ENCODE results near the gene TBC1D30. TPM values are rescaled to one million over a fixed set of nuclear protein-coding genes. Genes with fewer than 3 reads are reported as not detected.

Gene TBC1D30
- total and polyA plus RNA-seq, 9 of the 15 experiments (the other 6 are each of a cell fraction or from before 2014, with no cell fraction given) = 0.07 to 0.55 (median 0.20) TPM; not detected in 1

DNA sequence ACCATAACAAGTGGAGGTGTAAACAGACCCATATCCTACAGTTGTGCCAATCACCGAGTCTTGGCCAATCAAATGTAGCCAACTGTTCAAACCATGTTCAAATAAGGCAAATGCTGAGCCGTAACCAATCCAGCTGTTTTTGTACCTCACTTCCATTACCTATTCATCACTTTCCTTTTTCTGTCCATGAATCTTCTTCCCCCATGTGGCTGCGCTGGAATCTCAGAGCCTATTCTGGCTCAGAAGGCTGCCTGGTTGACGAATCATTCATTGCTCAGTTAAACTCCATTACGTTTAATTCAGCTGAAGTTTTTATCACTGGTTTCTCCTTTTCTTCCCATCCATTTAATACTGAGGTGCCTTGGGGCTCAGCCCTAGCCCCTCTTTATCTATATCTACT lies 71.1 kb downstream of the TBC1D30 start:
- Histone ChIP-seq H4K20me1 (replicated peaks; ENCODE audit: control insufficient read depth, insufficient read depth, low read length) (no peaks in the 10 kb centered on the region), H3K79me2 (ENCODE audit: control insufficient read depth, insufficient read depth, low read length) (no peaks in the 10 kb centered on the region), H3K27ac (ENCODE audit: extremely low read depth, low read depth, low read length) (no peak overlapping the region), H3K27me3 (ENCODE audit: control insufficient read depth in 2 of 2, insufficient read depth in 2 of 2, low read length in 2 of 2) (no peaks in the 10 kb centered on the region), H2AFZ (ENCODE audit: low read depth, low read length) (no peak overlapping the region), H3K9me3 (replicated peaks; ENCODE audit: control insufficient read depth, insufficient read depth, low read depth, low read length) (no peaks in the 10 kb centered on the region), H3K36me3 (ENCODE audit: control insufficient read depth, insufficient read depth, low read length) (no peaks in the 10 kb centered on the region), H3K4me2 (ENCODE audit: insufficient read depth, low read length) (no peak overlapping the region), H3K4me1 (replicated peaks in 1 of 2; ENCODE audit: control insufficient read depth in 2 of 2, insufficient read depth in 2 of 2, low read length in 2 of 2) (no peaks in the 10 kb centered on the region), H3K4me3 (no peak overlapping the region), H3K9me1 (ENCODE audit: control insufficient read depth, insufficient read depth, low read length) (no peaks in the 10 kb centered on the region), H3K9ac (ENCODE audit: insufficient read depth in 1 of 2, low read depth in 2 of 2, low read length in 2 of 2) (no peak overlapping the region)
- BruUV-seq (replicated peaks) = no TSS peak
- FAIRE-seq (no peak), ATAC-seq (no peak), DNase-seq (ENCODE audit: extremely low read depth in 1 of 4, low spot score in 3 of 4) (no peak)
- CTCF ChIA-PET (ENCODE audit: low intra/inter-chr PET ratio) = no interaction called here
- POLR2A ChIA-PET = no interaction called here
- TF ChIP-seq ZNF121 (CRISPR knock-in tag; conservative IDR thresholded peaks at IDR 0.05) = no peak
- no peak for TF ChIP-seq GTF2E2 (tag; IDR thresholded peaks at IDR 0.05)
- no peak for TF ChIP-seq BDP1 (IDR thresholded peaks at IDR 0.05; ENCODE audit: insufficient read depth, insufficient read length)
- TF ChIP-seq PRPF4 (IDR thresholded peaks at IDR 0.05; ENCODE audit: insufficient read depth, low read depth, low read length, poor library complexity, severe bottlenecking) = no peak
- in situ Hi-C loops (cut with MboI) (loop anchor here (10.0 to 25.0 kb wide), 3 partner anchors 1092 to 1517 kb away; no protein-coding TSS in a partner anchor), intact Hi-C loops (cut with micrococcal nuclease) (loop anchor here (10.0 kb wide), 1 partner anchor 1189 kb away; no protein-coding TSS in a partner anchor)
- WGBS (ENCODE audit: insufficient coverage, low coverage, missing lambda C conversion rate) = 1% methylated on average over 5 of the region's 5 CpGs

DNA sequence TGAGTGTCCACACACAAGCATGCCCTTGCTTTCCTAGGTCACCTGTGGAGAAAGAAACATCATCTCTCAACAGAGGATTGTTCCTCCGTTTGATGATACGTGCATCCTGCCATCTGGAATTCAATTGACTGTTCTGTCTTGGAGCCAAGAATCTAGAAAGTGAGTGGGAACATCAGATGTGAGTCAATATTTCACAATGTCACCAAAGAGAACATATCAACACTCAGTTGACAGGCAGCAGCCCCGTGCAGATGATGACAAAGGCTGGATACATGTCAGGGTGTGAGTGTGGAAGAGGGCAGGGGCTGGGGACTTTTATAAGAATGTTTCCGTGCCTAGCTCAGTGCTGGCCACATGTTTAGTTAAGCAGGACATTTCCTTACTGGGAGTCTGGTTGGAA lies 76.1 kb downstream of the TBC1D30 start:
- Histone ChIP-seq H3K4me2 (ENCODE audit: insufficient read depth, low read length) (no peak overlapping the region), H3K9ac (ENCODE audit: insufficient read depth in 1 of 2, low read depth in 2 of 2, low read length in 2 of 2) (no peak overlapping the region), H3K9me3 (replicated peaks; ENCODE audit: control insufficient read depth, insufficient read depth, low read depth, low read length) (no peaks in the 10 kb centered on the region), H3K9me1 (ENCODE audit: control insufficient read depth, insufficient read depth, low read length) (no peaks in the 10 kb centered on the region), H3K79me2 (ENCODE audit: control insufficient read depth, insufficient read depth, low read length) (no peaks in the 10 kb centered on the region), H3K4me1 (replicated peaks in 1 of 2; ENCODE audit: control insufficient read depth in 2 of 2, insufficient read depth in 2 of 2, low read length in 2 of 2) (no peaks in the 10 kb centered on the region), H3K27me3 (ENCODE audit: control insufficient read depth in 2 of 2, insufficient read depth in 2 of 2, low read length in 2 of 2) (peaks cover 0 to 5% of the 10 kb centered on the region in 2 experiments; a peak in 2 of 5 replicates), H2AFZ (ENCODE audit: low read depth, low read length) (no peak overlapping the region), H3K4me3 (no peak overlapping the region), H4K20me1 (replicated peaks; ENCODE audit: control insufficient read depth, insufficient read depth, low read length) (no peaks in the 10 kb centered on the region), H3K36me3 (ENCODE audit: control insufficient read depth, insufficient read depth, low read length) (no peaks in the 10 kb centered on the region), H3K27ac (ENCODE audit: extremely low read depth, low read depth, low read length) (no peak overlapping the region)
- BruUV-seq (replicated peaks) = no TSS peak
- ChIA-PET CTCF (ENCODE audit: low intra/inter-chr PET ratio) (no interaction called here), POLR2A (no interaction called here)
- DNase-seq (ENCODE audit: extremely low read depth in 1 of 4, low spot score in 3 of 4) = no peak
- no peak for FAIRE-seq
- WGBS (ENCODE audit: insufficient coverage, low coverage, missing lambda C conversion rate) = 0% methylated on average over 4 of the region's 4 CpGs
- ATAC-seq = no peak
- intact Hi-C loops (cut with micrococcal nuclease) = no loop called here
- in situ Hi-C loops (cut with MboI) = no loop called here
- TF ChIP-seq MXI1 (IDR thresholded peaks at IDR 0.05; ENCODE audit: low read depth, low read length) = no peak
